DOHH2 (cell line): ENCODE results near the gene LAMP2.
"Not testable (repeated sequence)": the region's sequence is repeated elsewhere in the genome, so short reads cannot be mapped to it uniquely, and the experiment has no call there.

Experiments
- H3F3A ChIP-seq: fragments of 200-600 bp; sonication (generic), shearing (Covaris generic); 2 replicates; pipeline ENCODE4 v1.6.0; 2016; ENCODE audit warnings: antibody characterized with exemption, mild to moderate bottlenecking; ENCODE audit not compliant: control insufficient read depth, insufficient read depth
- H3K27ac ChIP-seq: fragments of 200-600 bp; sonication (generic); 2 replicates; pipeline ENCODE4 v1.5.1; 2014; ENCODE audit warnings: low read depth, mild to moderate bottlenecking, low read length, moderate library complexity
- H3K27me3 ChIP-seq: fragments of 200-600 bp; sonication (generic); 2 replicates; pipeline ENCODE4 v1.6.1; 2014; ENCODE audit warnings: mild to moderate bottlenecking, low read length, mixed read lengths; ENCODE audit not compliant: control insufficient read depth
- H3K36me3 ChIP-seq: fragments of 200-600 bp; sonication (generic); 2 replicates; pipeline ENCODE4 v1.6.1; 2014; ENCODE audit warnings: mild to moderate bottlenecking, low read length, moderate library complexity, mixed read lengths; ENCODE audit not compliant: control insufficient read depth
- H3K4me1 ChIP-seq: fragments of 200-600 bp; sonication (generic); 2 replicates; pipeline ENCODE4 v1.6.1; 2014; ENCODE audit warnings: mild to moderate bottlenecking, low read length, mixed read lengths; ENCODE audit not compliant: control insufficient read depth
- H3K4me2 ChIP-seq: fragments of 200-600 bp; sonication (generic); 2 replicates; pipeline ENCODE4 v1.6.0; 2014; ENCODE audit warnings: mild to moderate bottlenecking, low read length, moderate library complexity
- H3K4me3 ChIP-seq: fragments of 200-600 bp; sonication (generic); 2 replicates; pipeline ENCODE4 v1.5.1; 2014; ENCODE audit warnings: mild to moderate bottlenecking, low read length, mixed read lengths
- H3K79me2 ChIP-seq: fragments of 200-600 bp; sonication (generic); 2 replicates; pipeline ENCODE4 v1.6.1; 2014; ENCODE audit warnings: mild to moderate bottlenecking, low read length, mixed read lengths; ENCODE audit not compliant: control insufficient read depth
- H3K9me2 ChIP-seq: fragments of 200-600 bp; sonication (generic); replicated peaks from 2 replicates; pipeline ENCODE4 v1.6.1; 2014; ENCODE audit warnings: mild to moderate bottlenecking, low read length, mixed read lengths; ENCODE audit not compliant: control insufficient read depth
- H3K9me3 ChIP-seq: fragments of 200-600 bp; sonication (generic); 2 replicates; pipeline ENCODE4 v1.6.1; 2014; ENCODE audit warnings: antibody characterized with exemption, low read length, mixed read lengths; ENCODE audit not compliant: control insufficient read depth, insufficient read depth
- H4K20me1 ChIP-seq: fragments of 200-600 bp; sonication (generic); 2 replicates; pipeline ENCODE4 v1.6.0; 2014; ENCODE audit warnings: low read depth, mild to moderate bottlenecking, antibody characterized with exemption, low read length, moderate library complexity; ENCODE audit not compliant: control insufficient read depth, insufficient read depth
- CTCF ChIP-seq: fragments of 200-600 bp; sonication (generic); IDR thresholded peaks from one replicate; pipeline ENCODE4 v1.5.1; 2014; ENCODE audit warnings: antibody characterized with exemption, mild to moderate bottlenecking, low read depth, low read length; ENCODE audit not compliant: poor library complexity, severe bottlenecking
- EZH2phosphoT487 ChIP-seq: fragments of 200-600 bp; sonication (generic); IDR thresholded peaks from 2 replicates; pipeline ENCODE4 v1.6.1; 2017; ENCODE audit warnings: borderline replicate concordance, mild to moderate bottlenecking, antibody characterized with exemption, low read length, moderate library complexity, mixed read lengths

Gene LAMP2

GRCh38 chrX:120474085-120474484 is 5.0 kb upstream of the LAMP2 start:
- Histone ChIP-seq H4K20me1 (no peaks in the 10 kb centered on the region), H3K4me2 (no peak overlapping the region), H3K9me2 (no peaks in the 10 kb centered on the region), H3K4me1 (no peaks in the 10 kb centered on the region), H3K9me3 (no peaks in the 10 kb centered on the region), H3F3A (no peaks in the 10 kb centered on the region), H3K4me3 (no peak overlapping the region), H3K36me3 (no peaks in the 10 kb centered on the region), H3K27ac (no peak overlapping the region), H3K27me3 (no peaks in the 10 kb centered on the region), H3K79me2 (peaks cover under 1% of the 10 kb centered on the region)
- no peak for TF ChIP-seq CTCF
- TF ChIP-seq EZH2phosphoT487, result no peak

GRCh38 chrX:120469657-120470056 is 561 bp upstream of the LAMP2 start:
- H3K27ac ChIP-seq, H3K4me3 ChIP-seq, H3K4me1 ChIP-seq, H3K36me3 ChIP-seq, H3K9me2 ChIP-seq, H4K20me1 ChIP-seq, H3K9me3 ChIP-seq, H3F3A ChIP-seq, H3K27me3 ChIP-seq, H3K4me2 ChIP-seq: not testable (repeated sequence)
- peaks cover 41% of the 10 kb centered on the region for H3K79me2 ChIP-seq

GRCh38 chrX:120468479-120468824 is 644 bp downstream of the LAMP2 start:
- H3K27ac ChIP-seq, result peak overlapping the region; percentile 30; the same call in 1 of the 2 replicates
- H3K79me2 ChIP-seq, result peaks cover 53% of the 10 kb centered on the region
- H3K36me3 ChIP-seq, result no peaks in the 10 kb centered on the region
- H3F3A ChIP-seq, result no peaks in the 10 kb centered on the region
- no peaks in the 10 kb centered on the region for H4K20me1 ChIP-seq
- no peaks in the 10 kb centered on the region for H3K9me3 ChIP-seq
- no peak for TF ChIP-seq CTCF
- TF ChIP-seq EZH2phosphoT487, result no peak
- peak overlapping the region; percentile 74 for H3K4me2 ChIP-seq
- no peaks in the 10 kb centered on the region for H3K9me2 ChIP-seq
- 0 out of 2 replicates have a peak, but pooled peaks cover 4% of the 10 kb centered on the region for H3K4me1 ChIP-seq
- peak overlapping the region; percentile 90 for H3K4me3 ChIP-seq
- no peaks in the 10 kb centered on the region for H3K27me3 ChIP-seq

- H3K4me3 ChIP-seq, result peak overlapping the region; percentile 90
- no peaks in the 10 kb centered on the region for H4K20me1 ChIP-seq
- no peaks in the 10 kb centered on the region for H3K9me2 ChIP-seq
- H3K4me2 ChIP-seq, result peak overlapping the region; percentile 74
- TF ChIP-seq CTCF (no peak), EZH2phosphoT487 (no peak)
- 0 out of 2 replicates have a peak, but pooled peaks cover 4% of the 10 kb centered on the region for H3K4me1 ChIP-seq
- H3K27me3 ChIP-seq, result no peaks in the 10 kb centered on the region
- no peaks in the 10 kb centered on the region for H3K36me3 ChIP-seq
- H3K27ac ChIP-seq, result no peak overlapping the region
- H3K79me2 ChIP-seq, result peaks cover 55% of the 10 kb centered on the region
- no peaks in the 10 kb centered on the region for H3F3A ChIP-seq
- H3K9me3 ChIP-seq, result no peaks in the 10 kb centered on the region
These were observed 1.0 kb downstream of the LAMP2 start for GRCh38 chrX:120468071-120468470.
